OCI-LY7 (cell line): ENCODE data around the gene SETD3. TPM values are rescaled to one million over a fixed set of nuclear protein-coding genes. Genes with fewer than 3 reads are reported as not detected.

Experiments used
- BruUV-seq: library from RNA; stranded (reverse); fragments of 400-500 nt; replicated peaks from 2 replicates; lab custom pipeline; 2021; lab: Mats Ljungman, UMichigan
- CTCF ChIA-PET: fragments of 300-600 bp; sonication (Branson Sonifier 250); formaldehyde crosslinking; loops from one replicate; lab custom pipeline; 2022; ENCODE audit warnings: antibody characterized with exemption; ENCODE audit not compliant: unreplicated experiment; lab: Charles Lee
- POLR2A ChIA-PET: fragments of 300-600 bp; sonication (Branson Sonifier 250); formaldehyde crosslinking; loops from one replicate; lab custom pipeline; 2022; ENCODE audit warnings: antibody characterized with exemption; lab: Charles Lee
- DNase-seq: peaks from one replicate; pipeline ENCODE4 v3.0.0-alpha.2; 2015; ENCODE audit warnings: low spot score
- H2AFZ ChIP-seq: fragments of 200-600 bp; sonication (generic), shearing (Covaris generic); 2 replicates; pipeline ENCODE4 v1.6.1; 2014; ENCODE audit warnings: mild to moderate bottlenecking, antibody characterized with exemption, low read length, moderate library complexity
- H3K27ac ChIP-seq: fragments of 200-600 bp; sonication (generic); 2 replicates; pipeline ENCODE4 v1.5.1; 2014; ENCODE audit warnings: mixed run types, low read depth, mild to moderate bottlenecking, moderate library complexity, low read length, inconsistent platforms; ENCODE audit not compliant: poor library complexity, severe bottlenecking
- H3K36me3 ChIP-seq: fragments of 200-600 bp; sonication (generic); 2 replicates; pipeline ENCODE4 v1.6.1; 2014; ENCODE audit warnings: mild to moderate bottlenecking, antibody characterized with exemption, low read length, moderate library complexity, mixed read lengths; ENCODE audit not compliant: insufficient read depth
- H3K4me1 ChIP-seq: fragments of 200-600 bp; sonication (generic); 2 replicates; pipeline ENCODE4 v1.5.1; 2014; ENCODE audit warnings: mild to moderate bottlenecking, low read length; ENCODE audit not compliant: insufficient read depth, poor library complexity, severe bottlenecking
- H3K4me2 ChIP-seq: fragments of 200-600 bp; sonication (generic); 2 replicates; pipeline ENCODE4 v1.6.1; 2014; ENCODE audit warnings: mild to moderate bottlenecking, low read length
- H3K4me3 ChIP-seq: fragments of 200-600 bp; sonication (generic); 2 replicates; pipeline ENCODE4 v1.5.1; 2014; ENCODE audit warnings: mild to moderate bottlenecking, low read depth, low read length; ENCODE audit not compliant: poor library complexity, severe bottlenecking
- H3K79me2 ChIP-seq: fragments of 200-600 bp; sonication (generic); 2 replicates; pipeline ENCODE4 v1.6.1; 2016; ENCODE audit warnings: low read depth, mild to moderate bottlenecking, low read length, moderate library complexity, mixed read lengths; ENCODE audit not compliant: insufficient read depth
- H3K9me2 ChIP-seq: fragments of 200-600 bp; sonication (generic); 2 replicates; pipeline ENCODE4 v1.6.1; 2016; ENCODE audit warnings: mild to moderate bottlenecking, low read length, mixed read lengths; ENCODE audit not compliant: insufficient read depth
- H3K9me3 ChIP-seq: fragments of 200-600 bp; sonication (generic); 2 replicates; pipeline ENCODE4 v1.6.1; 2014; ENCODE audit warnings: mild to moderate bottlenecking, mixed run types, low read length, mixed read lengths
- H4K20me1 ChIP-seq: fragments of 200-600 bp; sonication (generic); 2 replicates; pipeline ENCODE4 v1.6.1; 2014; ENCODE audit warnings: mild to moderate bottlenecking, antibody characterized with exemption, low read length, moderate library complexity, mixed read lengths; ENCODE audit not compliant: insufficient read depth
- EZH2phosphoT487 ChIP-seq: fragments of 200-600 bp; sonication (generic); IDR thresholded peaks from 2 replicates; pipeline ENCODE4 v1.6.1; 2018; ENCODE audit warnings: low read depth, borderline replicate concordance, mild to moderate bottlenecking, mixed run types, antibody characterized with exemption, low read length, moderate library complexity, mixed read lengths
- intact Hi-C: fragments of 100-400 bp; cut with micrococcal nuclease; formaldehyde crosslinking; loops from one replicate; pipeline ENCODE4 v1.10.0; 2022; ENCODE audit not compliant: unreplicated experiment
- total RNA-seq, 2 experiments: library from RNA; depleted of rRNA in 1 of 2; stranded (reverse); fragments of >200 nt in 1 of 2; shearing (Covaris generic) in 1 of 2; gene quantifications; 2 replicates each; pipeline ENCODE4 v1.2.3, GENCODE V29; 2014 to 2022
- TF ChIP-seq, protein P1 (sequence below): fragments of 200-600 bp; sonication (generic); conservative IDR thresholded peaks from 2 replicates; pipeline ENCODE4 v1.5.1; 2014; ENCODE audit warnings: mild to moderate bottlenecking, antibody characterized with exemption, low read length, moderate library complexity, mixed read lengths

SETD3 gene
- total RNA-seq, 2 experiments from 2014 or later, result 42.4 to 65.5 TPM

DNA sequence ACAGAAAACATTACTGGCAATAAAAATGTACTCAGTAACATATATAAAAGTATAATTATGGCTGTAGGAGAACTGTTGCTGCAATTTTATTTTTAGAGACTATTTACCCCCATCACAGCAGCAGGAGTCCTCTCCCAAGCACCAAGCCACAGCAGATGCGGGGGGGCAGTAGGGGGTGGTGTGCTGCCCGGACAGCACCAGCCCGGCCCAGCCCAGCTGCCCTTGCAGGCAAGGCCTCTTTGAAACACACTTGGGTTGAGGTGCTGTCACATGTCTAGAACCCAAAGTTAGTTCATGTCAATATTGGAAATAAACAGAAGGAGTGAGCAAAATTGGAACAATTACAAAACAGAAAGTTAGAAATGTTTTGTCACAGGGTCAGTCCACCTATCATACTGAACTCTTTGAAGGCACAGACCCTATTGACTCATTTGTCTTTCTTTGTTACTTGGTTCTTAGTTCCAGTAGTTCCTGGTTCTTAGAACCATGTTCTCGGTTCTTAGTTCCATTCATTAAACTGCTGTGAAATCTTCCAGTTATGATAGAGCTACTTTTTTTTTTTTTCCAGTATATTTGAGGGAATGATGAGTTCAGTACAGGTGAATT, 23.3 kb upstream of the SETD3 start:
- Histone ChIP-seq H2AFZ (no peak overlapping the region), H3K4me2 (no peak overlapping the region), H4K20me1 (no peaks in the 10 kb centered on the region), H3K79me2 (no peaks in the 10 kb centered on the region), H3K27ac (no peak overlapping the region), H3K9me3 (no peaks in the 10 kb centered on the region), H3K4me3 (no peak overlapping the region), H3K36me3 (peaks cover 94% of the 10 kb centered on the region), H3K9me2 (no peaks in the 10 kb centered on the region), H3K4me1 (no peaks in the 10 kb centered on the region)
- intact Hi-C loops, result no loop called here
- TF ChIP-seq, protein P1, sequence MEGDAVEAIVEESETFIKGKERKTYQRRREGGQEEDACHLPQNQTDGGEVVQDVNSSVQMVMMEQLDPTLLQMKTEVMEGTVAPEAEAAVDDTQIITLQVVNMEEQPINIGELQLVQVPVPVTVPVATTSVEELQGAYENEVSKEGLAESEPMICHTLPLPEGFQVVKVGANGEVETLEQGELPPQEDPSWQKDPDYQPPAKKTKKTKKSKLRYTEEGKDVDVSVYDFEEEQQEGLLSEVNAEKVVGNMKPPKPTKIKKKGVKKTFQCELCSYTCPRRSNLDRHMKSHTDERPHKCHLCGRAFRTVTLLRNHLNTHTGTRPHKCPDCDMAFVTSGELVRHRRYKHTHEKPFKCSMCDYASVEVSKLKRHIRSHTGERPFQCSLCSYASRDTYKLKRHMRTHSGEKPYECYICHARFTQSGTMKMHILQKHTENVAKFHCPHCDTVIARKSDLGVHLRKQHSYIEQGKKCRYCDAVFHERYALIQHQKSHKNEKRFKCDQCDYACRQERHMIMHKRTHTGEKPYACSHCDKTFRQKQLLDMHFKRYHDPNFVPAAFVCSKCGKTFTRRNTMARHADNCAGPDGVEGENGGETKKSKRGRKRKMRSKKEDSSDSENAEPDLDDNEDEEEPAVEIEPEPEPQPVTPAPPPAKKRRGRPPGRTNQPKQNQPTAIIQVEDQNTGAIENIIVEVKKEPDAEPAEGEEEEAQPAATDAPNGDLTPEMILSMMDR, result no peak
- TF ChIP-seq EZH2phosphoT487, result no peak
- no peak for DNase-seq
- POLR2A ChIA-PET, result interaction anchor here (0.6 to 0.9 kb wide), 3 partner anchors 9 to 14 kb away, joined by 3 to 9 read pairs (median 4); no protein-coding TSS in a partner anchor
- CTCF ChIA-PET, result no interaction called here
- no TSS peak for BruUV-seq

DNA sequence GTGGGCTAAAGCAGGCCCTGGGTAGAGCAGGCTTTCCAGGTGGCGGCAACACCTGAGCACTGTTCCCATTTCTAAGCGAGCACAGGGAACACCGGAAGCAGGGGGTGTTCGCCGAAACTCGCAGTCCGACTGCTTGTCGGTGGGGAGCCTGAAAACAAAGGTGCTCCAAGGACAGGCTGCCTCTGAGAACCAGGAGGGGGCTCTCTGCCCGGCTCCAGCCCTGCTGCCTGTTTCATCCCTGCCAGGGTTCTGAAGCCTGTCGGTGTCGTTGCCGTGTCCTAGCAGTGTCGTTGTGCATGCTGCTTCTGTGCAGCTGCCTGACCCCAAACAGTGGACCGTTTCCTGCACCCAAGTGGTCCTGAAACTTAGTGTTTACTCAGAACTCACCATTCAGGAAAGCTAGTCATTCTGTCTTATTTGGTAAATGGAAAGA, 22.3 kb upstream of the SETD3 start:
- no peak for DNase-seq
- intact Hi-C loops, result no loop called here
- BruUV-seq, result no TSS peak
- H3K4me2 ChIP-seq, result no peak overlapping the region
- ChIA-PET CTCF (no interaction called here), POLR2A (interaction anchor here (0.9 kb wide), 1 partner anchor 9 kb away, joined by 4 read pairs; no protein-coding TSS in a partner anchor)
- no peak for TF ChIP-seq EZH2phosphoT487
- TF ChIP-seq, protein P1, result no peak
- no peaks in the 10 kb centered on the region for H3K9me2 ChIP-seq
- peaks cover 90% of the 10 kb centered on the region for H3K36me3 ChIP-seq
- no peaks in the 10 kb centered on the region for H4K20me1 ChIP-seq
- no peak overlapping the region for H2AFZ ChIP-seq
- no peaks in the 10 kb centered on the region for H3K79me2 ChIP-seq
- no peaks in the 10 kb centered on the region for H3K4me1 ChIP-seq
- H3K9me3 ChIP-seq, result no peaks in the 10 kb centered on the region
- no peak overlapping the region for H3K4me3 ChIP-seq
- H3K27ac ChIP-seq, result no peak overlapping the region

DNA sequence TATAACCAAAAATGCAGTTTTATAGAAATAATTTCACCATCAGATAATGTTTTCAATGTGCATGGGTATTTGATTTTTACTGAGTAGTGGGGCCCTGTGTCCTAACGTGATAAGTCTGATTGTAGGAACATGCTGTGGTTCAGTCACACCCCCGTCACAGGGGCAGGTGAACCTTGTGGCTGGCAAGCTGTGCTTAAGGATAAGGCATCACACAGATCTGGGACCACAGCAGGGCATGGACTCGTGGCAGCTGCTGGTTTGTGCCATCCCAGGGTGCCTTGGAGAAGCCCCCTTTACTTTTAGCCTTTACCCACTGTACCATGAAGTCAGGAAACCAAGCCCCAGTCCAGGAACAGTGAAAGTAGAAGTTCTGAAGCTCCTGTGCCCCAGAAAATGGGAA, 17.2 kb upstream of the SETD3 start:
- POLR2A ChIA-PET, result no interaction called here
- H3K9me2 ChIP-seq, result no peaks in the 10 kb centered on the region
- H3K27ac ChIP-seq, result no peak overlapping the region
- peaks cover 86% of the 10 kb centered on the region for H3K36me3 ChIP-seq
- intact Hi-C loops, result no loop called here
- H3K9me3 ChIP-seq, result no peaks in the 10 kb centered on the region
- no peak overlapping the region for H3K4me3 ChIP-seq
- TF ChIP-seq, protein P1, result no peak
- no peak for TF ChIP-seq EZH2phosphoT487
- H2AFZ ChIP-seq, result no peak overlapping the region
- CTCF ChIA-PET, result no interaction called here
- no peak for DNase-seq
- no peak overlapping the region for H3K4me2 ChIP-seq
- no peaks in the 10 kb centered on the region for H4K20me1 ChIP-seq
- no peaks in the 10 kb centered on the region for H3K4me1 ChIP-seq
- H3K79me2 ChIP-seq, result peaks cover 6% of the 10 kb centered on the region; the same call in 1 of the 2 replicates
- no TSS peak for BruUV-seq
